ENCODE results near the gene CA14.

Gene CA14

DNA sequence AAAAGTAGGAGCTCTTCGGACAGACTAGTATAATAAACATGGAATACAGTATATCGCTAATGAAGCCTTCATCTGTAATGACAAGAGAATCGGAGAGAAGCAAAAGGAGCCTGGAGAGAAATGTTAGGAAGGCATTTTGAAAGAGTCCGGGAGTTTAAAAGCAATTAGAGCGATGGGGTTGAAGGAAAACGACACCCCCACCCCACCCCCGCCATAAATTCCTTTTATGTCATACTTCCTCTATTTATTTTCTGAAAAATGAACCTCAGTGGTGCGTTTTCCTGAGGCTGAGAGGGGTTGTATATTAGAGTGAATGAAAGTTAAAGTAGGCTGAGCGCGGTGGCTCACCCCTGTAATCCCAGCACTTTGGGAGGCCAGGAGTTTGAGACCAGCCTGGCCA is 11.9 kb downstream of the CA14 start:
- H3K27ac ChIP-seq = peak overlapping the region; percentile 87 to 94
- no peak for DNase-seq (ENCODE audit: low spot score)
- H3K4me3 ChIP-seq = peak overlapping the region; percentile 93
- TF ChIP-seq, protein P1, sequence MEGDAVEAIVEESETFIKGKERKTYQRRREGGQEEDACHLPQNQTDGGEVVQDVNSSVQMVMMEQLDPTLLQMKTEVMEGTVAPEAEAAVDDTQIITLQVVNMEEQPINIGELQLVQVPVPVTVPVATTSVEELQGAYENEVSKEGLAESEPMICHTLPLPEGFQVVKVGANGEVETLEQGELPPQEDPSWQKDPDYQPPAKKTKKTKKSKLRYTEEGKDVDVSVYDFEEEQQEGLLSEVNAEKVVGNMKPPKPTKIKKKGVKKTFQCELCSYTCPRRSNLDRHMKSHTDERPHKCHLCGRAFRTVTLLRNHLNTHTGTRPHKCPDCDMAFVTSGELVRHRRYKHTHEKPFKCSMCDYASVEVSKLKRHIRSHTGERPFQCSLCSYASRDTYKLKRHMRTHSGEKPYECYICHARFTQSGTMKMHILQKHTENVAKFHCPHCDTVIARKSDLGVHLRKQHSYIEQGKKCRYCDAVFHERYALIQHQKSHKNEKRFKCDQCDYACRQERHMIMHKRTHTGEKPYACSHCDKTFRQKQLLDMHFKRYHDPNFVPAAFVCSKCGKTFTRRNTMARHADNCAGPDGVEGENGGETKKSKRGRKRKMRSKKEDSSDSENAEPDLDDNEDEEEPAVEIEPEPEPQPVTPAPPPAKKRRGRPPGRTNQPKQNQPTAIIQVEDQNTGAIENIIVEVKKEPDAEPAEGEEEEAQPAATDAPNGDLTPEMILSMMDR (IDR thresholded peaks at IDR 0.05) = no peak

DNA sequence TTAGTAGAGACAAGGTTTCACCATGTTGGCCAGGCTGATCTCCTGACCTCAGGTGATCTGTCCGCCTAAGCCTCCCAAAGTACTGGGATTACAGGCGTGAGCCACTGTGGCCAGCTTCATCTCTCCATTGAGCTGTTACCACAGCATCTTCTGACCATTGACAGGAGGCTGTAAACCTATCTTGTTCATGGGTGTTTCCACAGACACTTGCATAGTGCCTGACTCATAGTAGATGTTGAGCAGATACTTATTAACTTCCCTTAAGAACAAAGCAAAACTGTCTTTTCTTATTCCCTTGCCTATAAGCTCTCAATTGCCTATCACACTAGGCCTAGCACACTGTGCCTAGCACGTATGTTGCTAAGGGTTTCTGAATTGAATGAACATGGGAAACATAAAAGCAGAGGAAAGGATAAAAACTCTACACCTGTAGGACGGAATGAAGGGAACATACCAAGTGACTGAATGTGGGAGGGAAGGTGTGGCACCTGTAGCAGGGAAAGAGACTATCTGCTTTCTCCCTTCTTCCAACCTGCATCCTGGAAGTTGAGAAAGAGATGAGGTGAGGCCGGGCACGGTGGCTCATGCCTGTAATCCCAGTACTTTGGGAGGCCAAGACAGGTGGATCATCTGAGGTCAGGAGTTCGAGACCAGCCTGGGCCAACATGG is 13.9 kb downstream of the CA14 start:
- H3K4me3 ChIP-seq = no peak overlapping the region
- DNase-seq (ENCODE audit: low spot score) = no peak
- peak overlapping the region; percentile 62 to 75 for H3K27ac ChIP-seq
- TF ChIP-seq, protein P1 (IDR thresholded peaks at IDR 0.05) = no peak

DNA sequence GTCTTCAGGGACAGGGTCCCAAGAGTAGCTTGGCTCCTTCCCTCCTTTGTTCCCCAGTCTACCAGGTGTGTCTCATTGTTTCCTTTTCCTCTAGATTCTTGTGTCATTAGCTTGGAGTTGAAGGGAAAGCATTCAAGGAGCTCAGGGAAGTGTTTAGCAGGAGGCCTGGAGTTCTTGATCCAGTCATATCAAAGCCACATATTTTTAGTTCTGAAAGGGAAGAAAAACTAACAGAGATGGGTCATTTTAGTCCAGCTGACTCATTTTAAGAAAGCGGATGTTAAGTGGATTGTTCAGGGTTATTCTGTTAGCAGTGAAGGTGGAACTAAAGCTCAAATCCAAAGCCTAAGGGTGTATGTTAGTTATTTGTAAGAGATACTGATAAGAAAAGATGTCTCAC is 15.7 kb downstream of the CA14 start:
- Histone ChIP-seq H3K4me3 (peak overlapping the region; percentile 60), H3K27ac (peak overlapping the region; percentile 62 to 75)
- no peak for DNase-seq (ENCODE audit: low spot score)
- TF ChIP-seq, protein P1 (IDR thresholded peaks at IDR 0.05) = no peak

DNA sequence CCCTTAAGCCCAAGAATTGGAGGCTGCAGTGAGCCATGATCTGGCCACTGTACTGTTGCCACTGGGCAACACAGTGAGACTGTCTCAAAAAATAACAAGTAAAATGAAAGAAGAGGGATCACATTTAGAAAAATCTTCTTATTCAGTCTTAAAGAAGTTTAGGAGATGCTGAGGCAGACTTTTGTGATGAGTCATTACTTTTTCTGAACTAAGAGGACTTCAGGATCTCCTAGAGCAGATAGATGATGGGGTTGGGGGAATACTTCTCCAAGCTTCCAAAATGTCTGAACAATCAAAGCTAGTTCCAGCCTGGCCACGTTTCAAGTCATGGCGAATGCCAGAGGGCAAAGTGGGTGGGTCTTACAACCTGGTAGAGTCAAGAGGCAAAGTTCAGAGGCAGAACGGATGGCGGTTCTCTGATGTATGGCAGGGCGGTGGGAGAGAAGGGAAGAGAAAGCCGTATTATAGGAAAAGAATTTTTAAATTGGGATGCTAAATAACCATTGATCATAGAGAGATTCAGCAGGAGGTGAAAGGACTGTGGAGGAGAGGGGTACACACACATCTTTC is 22.6 kb downstream of the CA14 start:
- DNase-seq (ENCODE audit: low spot score) = no peak
- TF ChIP-seq, protein P1 (IDR thresholded peaks at IDR 0.05) = no peak
- Histone ChIP-seq H3K27ac (peak overlapping the region; percentile 62 to 94), H3K4me3 (no peak overlapping the region)

DNA sequence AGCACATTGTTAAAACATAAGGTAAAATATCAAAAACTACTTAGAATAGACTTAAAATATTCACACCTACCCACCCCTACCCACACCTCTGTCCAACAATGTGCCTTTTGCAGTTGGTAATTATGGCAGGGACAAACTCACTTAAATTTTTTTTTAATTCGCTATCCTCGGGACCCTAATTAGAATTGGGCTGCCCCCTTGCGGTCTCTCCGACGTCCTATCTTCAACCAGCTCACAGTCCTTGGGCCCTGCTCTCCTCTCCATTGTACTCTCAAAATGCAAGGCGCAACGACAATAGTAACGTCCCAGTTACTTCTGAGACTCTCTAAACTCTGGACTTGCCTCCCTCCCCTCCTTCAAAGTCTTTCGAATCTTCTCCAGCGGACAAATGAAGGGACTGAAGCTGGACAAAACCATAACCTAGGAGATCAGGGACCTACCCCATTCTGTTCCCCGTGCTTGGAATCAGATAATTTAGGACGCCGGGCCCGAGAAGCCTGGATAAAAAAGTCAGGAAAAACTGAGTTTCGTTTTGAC is 23.7 kb downstream of the CA14 start:
- peak; percentile 80 for DNase-seq (ENCODE audit: low spot score)
- Histone ChIP-seq H3K4me3 (peak overlapping the region; percentile 81), H3K27ac (peak overlapping the region; percentile 94 to 98)
- TF ChIP-seq, protein P1 (IDR thresholded peaks at IDR 0.05) = peak; percentile 51

DNA sequence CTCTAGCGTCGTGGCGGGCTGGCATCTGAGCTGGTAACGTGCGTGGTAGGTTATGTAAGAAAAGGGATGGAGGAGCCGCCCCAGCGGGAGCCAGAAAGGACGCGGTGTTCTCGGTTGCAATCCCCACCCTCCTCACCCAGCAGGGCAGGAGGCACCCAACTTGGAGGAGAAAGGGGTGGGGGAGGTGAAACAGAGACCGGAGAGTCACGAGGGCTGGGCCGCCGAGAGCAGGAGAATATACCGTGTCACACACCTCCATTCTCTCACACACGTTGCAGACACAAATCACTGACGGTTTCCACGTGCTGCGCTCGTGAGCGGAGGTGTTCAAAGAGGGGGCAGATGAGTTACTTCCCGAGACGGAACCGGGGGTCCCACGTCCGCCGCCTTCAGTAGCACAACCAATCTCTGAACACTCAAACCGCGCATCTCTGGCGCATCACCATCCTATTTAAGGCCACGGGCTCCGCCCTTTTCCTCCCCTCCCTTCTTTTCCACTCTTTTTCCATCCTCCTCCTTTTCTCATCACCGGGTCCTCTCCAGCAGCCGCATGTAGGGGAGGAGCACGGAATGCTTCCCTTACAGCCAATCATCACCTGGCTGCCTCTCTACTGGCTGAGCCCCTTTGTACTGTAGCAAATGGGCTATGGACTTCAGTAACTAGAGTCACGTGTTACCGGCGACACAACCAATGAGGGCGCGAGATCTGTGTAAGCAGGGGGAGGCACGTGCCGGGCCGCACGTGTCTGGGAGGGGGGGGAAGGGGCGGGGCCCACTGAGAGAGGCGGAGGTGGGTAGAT is 24.4 kb downstream of the CA14 start, which contains the start of gene CIART:
Gene CIART (plus strand): TSS at position 797 of the 800 bp plus-strand sequence. CDS start 714 bp downstream, outside the sequence.
- peak; percentile 98 for DNase-seq (ENCODE audit: low spot score)
- Histone ChIP-seq H3K4me3 (peak within 1 kb of the TSS; percentile 81), H3K27ac (peak within 1 kb of the TSS; percentile 94 to 98)
- TF ChIP-seq, protein P1 (IDR thresholded peaks at IDR 0.05) = no peak
